ENCODE results near the gene MTCH2.

Gene MTCH2

DNA sequence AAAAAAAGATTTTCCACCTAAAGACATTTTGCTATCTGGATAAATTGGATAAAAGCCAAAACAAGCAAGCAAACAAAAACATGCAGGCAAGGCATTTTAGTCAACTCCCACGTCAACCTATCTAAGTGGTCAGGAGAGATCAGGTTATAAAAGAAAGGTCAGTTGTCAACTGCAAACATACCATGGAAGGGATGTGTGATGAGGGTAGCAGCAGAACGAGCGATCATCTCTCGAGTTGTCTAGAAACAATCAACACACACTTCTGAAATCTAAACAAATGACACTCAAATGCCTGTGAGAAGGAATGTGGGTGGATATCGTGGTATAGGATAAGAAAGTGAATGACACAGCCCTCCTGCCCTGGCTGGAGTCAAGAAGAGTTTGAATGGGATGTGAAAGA, 10.9 kb downstream of the MTCH2 start:
- no peaks in the 10 kb centered on the region for H3K27me3 ChIP-seq (ENCODE audit: control insufficient read depth in 1 of 2, insufficient read depth in 2 of 2, low read length in 2 of 2)
- H3K9me3 ChIP-seq (ENCODE audit: low read length) = no peaks in the 10 kb centered on the region
- no peak overlapping the region for H3K9ac ChIP-seq (ENCODE audit: low read length)
- H3K4me1 ChIP-seq (ENCODE audit: insufficient read depth, low read length) = no peaks in the 10 kb centered on the region
- H3K4me3 ChIP-seq (ENCODE audit: low read depth in 1 of 2, low read length in 2 of 2) = no peak overlapping the region
- peaks cover 61% of the 10 kb centered on the region for H3K36me3 ChIP-seq (ENCODE audit: insufficient read depth, low read length)
- no peak overlapping the region for H3K27ac ChIP-seq (ENCODE audit: low read depth, low read length)

DNA sequence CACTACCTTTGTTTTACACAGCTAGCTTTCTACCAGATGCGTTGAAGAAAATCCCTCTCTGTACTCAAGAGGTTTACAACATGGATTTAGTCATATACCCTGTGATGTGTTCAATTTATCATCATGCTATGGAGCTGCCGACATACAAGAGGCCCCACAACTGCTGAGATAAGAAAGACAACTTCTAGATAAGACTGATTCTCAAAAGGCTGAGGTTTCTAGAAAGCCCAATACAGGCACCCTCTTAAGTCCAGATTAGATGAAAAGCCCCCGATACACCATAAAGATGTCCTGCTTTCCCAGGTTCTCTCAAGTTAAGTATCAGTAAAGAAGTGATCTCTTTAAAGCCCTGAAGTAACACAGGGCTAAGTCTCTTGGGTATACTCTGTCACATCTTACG, 14.3 kb downstream of the MTCH2 start:
- Histone ChIP-seq H3K36me3 (ENCODE audit: insufficient read depth, low read length) (peaks cover 48% of the 10 kb centered on the region), H3K4me1 (ENCODE audit: insufficient read depth, low read length) (no peaks in the 10 kb centered on the region), H3K9me3 (ENCODE audit: low read length) (no peaks in the 10 kb centered on the region), H3K4me3 (ENCODE audit: low read depth in 1 of 2, low read length in 2 of 2) (no peak overlapping the region), H3K27ac (ENCODE audit: low read depth, low read length) (no peak overlapping the region), H3K9ac (ENCODE audit: low read length) (no peak overlapping the region), H3K27me3 (ENCODE audit: control insufficient read depth in 1 of 2, insufficient read depth in 2 of 2, low read length in 2 of 2) (no peaks in the 10 kb centered on the region)

DNA sequence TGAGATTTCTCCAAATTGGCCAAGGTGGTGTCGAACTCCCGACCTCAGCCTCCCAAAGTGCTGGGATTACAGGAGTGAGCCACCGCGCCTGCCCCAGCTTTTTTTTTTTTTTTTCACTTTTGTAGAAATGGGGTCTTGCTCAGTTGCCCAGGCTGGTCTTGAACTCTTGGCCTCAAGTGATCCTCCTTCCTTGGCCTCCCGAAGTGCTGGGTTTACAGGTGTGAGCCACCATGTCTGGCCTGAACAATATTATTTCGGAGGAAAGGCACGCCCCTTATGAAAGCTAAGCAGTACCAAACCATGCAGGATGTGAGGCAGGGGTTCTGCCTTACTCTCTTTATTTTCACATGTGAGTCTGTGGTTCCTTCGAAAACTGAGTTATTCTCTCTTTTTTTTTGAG, 16.1 kb downstream of the MTCH2 start:
- Histone ChIP-seq H3K27me3 (ENCODE audit: control insufficient read depth in 1 of 2, insufficient read depth in 2 of 2, low read length in 2 of 2) (no peaks in the 10 kb centered on the region), H3K4me3 (ENCODE audit: low read depth in 1 of 2, low read length in 2 of 2) (no peak overlapping the region), H3K27ac (ENCODE audit: low read depth, low read length) (no peak overlapping the region), H3K9ac (ENCODE audit: low read length) (no peak overlapping the region), H3K9me3 (ENCODE audit: low read length) (no peaks in the 10 kb centered on the region), H3K36me3 (ENCODE audit: insufficient read depth, low read length) (peaks cover 56% of the 10 kb centered on the region), H3K4me1 (ENCODE audit: insufficient read depth, low read length) (no peaks in the 10 kb centered on the region)

DNA sequence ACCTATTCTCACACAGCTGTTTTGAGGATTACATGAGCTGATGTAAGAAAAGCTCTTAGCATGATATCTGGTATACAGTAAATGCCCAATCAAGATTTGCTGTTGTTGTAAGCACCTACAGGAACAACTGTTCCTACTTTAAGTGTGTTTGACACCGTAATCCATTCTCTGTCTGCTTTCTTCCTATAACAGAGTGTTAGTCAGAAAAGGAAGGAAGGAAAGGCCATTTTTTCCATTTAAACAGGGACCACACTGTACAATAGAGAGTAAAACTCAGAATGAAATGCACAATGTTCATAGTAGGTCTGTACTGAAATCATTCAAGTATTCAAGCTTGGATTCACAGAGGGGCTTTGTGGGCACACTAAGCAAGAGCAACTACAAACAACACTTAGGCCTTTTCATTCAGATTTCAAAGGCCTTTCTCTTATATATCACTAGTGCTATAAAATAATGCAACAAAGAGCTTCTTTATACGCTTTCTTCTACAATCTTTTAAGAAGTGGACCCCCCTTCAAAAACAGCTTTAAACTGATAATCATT, 21.5 kb downstream of the MTCH2 start:
- no peaks in the 10 kb centered on the region for H3K9me3 ChIP-seq (ENCODE audit: low read length)
- no peak overlapping the region for H3K9ac ChIP-seq (ENCODE audit: low read length)
- H3K4me1 ChIP-seq (ENCODE audit: insufficient read depth, low read length) = no peaks in the 10 kb centered on the region
- H3K27ac ChIP-seq (ENCODE audit: low read depth, low read length) = no peak overlapping the region
- no peak overlapping the region for H3K4me3 ChIP-seq (ENCODE audit: low read depth in 1 of 2, low read length in 2 of 2)
- peaks cover 32% of the 10 kb centered on the region for H3K36me3 ChIP-seq (ENCODE audit: insufficient read depth, low read length)
- no peaks in the 10 kb centered on the region for H3K27me3 ChIP-seq (ENCODE audit: control insufficient read depth in 1 of 2, insufficient read depth in 2 of 2, low read length in 2 of 2)

DNA sequence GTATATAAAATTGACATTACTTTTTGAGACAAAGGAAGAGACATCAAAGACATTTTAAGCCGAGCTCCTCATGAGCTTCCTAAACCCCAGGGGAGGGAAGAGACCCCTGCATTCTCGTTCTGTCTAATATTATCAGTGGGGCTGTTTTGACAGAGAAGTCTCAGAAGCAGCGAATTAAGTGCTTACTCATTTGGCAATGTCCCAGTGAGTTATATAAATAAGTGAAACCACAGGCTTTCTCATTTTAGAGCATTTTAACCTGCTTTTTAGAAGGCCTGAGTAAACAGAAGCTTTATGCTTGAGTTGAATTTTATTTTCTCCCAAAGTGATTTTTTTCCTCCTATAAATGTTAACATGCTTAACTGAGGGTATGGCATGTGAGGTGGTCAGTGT, 24.9 kb downstream of the MTCH2 start:
- no peak overlapping the region for H3K9ac ChIP-seq (ENCODE audit: low read length)
- no peaks in the 10 kb centered on the region for H3K27me3 ChIP-seq (ENCODE audit: control insufficient read depth in 1 of 2, insufficient read depth in 2 of 2, low read length in 2 of 2)
- no peaks in the 10 kb centered on the region for H3K9me3 ChIP-seq (ENCODE audit: low read length)
- peaks cover 26% of the 10 kb centered on the region for H3K36me3 ChIP-seq (ENCODE audit: insufficient read depth, low read length)
- no peaks in the 10 kb centered on the region for H3K4me1 ChIP-seq (ENCODE audit: insufficient read depth, low read length)
- no peak overlapping the region for H3K4me3 ChIP-seq (ENCODE audit: low read depth in 1 of 2, low read length in 2 of 2)
- H3K27ac ChIP-seq (ENCODE audit: low read depth, low read length) = no peak overlapping the region

DNA sequence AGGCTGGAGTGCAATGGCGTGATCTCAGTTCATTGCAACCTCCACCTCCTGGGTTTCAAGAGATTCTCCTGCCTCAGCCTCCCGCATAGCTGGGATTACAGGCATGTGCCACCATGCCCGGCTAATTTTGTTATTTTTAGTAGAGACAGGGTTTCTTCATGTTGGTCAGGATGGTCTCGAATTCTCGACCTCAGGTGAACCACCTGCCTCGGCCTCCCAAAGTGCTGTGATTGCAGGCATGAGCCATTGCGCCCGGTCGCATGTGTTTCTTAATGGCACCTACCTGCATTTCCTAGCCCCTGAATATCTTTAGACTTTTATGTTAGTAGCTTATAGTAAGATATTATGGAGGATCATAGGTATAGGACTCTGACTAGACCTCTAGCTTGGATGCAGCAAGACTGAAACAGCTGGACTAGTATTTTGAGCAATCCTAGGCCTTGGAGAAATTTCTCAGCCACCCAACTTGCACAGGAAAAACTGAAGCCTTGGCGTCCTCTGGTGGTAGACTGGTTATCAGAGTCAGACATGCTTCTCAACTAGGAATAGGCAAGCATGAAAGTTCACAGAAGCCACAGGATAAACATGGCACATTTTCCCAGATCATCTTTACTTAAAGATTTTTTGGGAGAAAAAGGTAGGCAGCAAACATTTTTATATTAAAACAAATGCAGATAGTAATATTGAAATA, 25.5 kb downstream of the MTCH2 start:
- Histone ChIP-seq H3K27me3 (ENCODE audit: control insufficient read depth in 1 of 2, insufficient read depth in 2 of 2, low read length in 2 of 2) (no peaks in the 10 kb centered on the region), H3K4me1 (ENCODE audit: insufficient read depth, low read length) (no peaks in the 10 kb centered on the region), H3K9ac (ENCODE audit: low read length) (no peak overlapping the region)

DNA sequence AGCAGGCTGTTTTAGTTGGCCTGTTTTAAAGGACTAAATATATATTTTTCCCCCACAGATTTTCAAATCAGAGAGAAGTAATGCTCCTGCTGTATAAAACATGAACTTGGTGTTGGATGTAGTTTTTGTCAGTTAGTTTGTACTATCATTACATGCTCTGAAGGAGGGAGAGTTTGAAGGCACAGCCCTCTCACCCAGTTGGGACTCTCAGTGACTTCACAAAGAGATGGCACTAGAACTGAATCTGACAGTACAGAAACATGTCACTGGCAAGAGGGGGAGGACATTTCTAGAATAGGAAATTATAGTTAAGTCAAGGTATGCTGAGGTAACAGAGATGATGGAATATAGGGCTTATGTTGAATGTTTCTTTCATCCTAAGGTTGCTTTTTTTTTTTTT, 27.1 kb downstream of the MTCH2 start:
- Histone ChIP-seq H3K9ac (ENCODE audit: low read length) (no peak overlapping the region), H3K4me3 (ENCODE audit: low read depth in 1 of 2, low read length in 2 of 2) (no peak overlapping the region), H3K4me1 (ENCODE audit: insufficient read depth, low read length) (no peaks in the 10 kb centered on the region), H3K27me3 (ENCODE audit: control insufficient read depth in 1 of 2, insufficient read depth in 2 of 2, low read length in 2 of 2) (no peaks in the 10 kb centered on the region), H3K9me3 (ENCODE audit: low read length) (no peaks in the 10 kb centered on the region), H3K27ac (ENCODE audit: low read depth, low read length) (no peak overlapping the region), H3K36me3 (ENCODE audit: insufficient read depth, low read length) (peaks cover 11% of the 10 kb centered on the region)

More for the DNA sequence above, 25.5 kb downstream of the MTCH2 start:
- H3K4me3 ChIP-seq (ENCODE audit: low read depth in 1 of 2, low read length in 2 of 2) = no peak overlapping the region
- H3K27ac ChIP-seq (ENCODE audit: low read depth, low read length) = no peak overlapping the region
- no peaks in the 10 kb centered on the region for H3K9me3 ChIP-seq (ENCODE audit: low read length)
- peaks cover 21% of the 10 kb centered on the region for H3K36me3 ChIP-seq (ENCODE audit: insufficient read depth, low read length)

DNA sequence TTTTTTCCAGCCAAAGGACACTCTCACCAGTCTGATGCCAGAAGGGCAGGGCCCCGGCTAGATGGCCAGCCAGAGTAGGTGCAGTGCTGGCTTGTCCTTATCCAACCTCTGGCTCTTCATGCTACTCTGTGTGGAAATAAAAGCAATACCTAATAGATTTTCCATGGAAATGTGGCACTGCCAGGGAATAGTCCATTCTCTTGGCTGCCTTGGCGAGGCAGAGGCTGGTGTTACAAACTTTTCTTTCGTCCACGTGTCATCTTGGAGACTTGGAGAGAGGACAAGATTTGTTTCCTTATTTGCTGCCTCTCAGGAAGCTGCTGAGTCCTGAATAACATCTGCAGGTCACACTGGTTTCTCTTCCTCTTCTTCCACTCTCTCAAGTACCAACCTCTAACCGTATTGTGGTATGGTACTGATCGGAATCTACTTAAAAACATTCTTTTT, 31.0 kb downstream of the MTCH2 start:
- H3K27ac ChIP-seq (ENCODE audit: low read depth, low read length) = no peak overlapping the region

DNA sequence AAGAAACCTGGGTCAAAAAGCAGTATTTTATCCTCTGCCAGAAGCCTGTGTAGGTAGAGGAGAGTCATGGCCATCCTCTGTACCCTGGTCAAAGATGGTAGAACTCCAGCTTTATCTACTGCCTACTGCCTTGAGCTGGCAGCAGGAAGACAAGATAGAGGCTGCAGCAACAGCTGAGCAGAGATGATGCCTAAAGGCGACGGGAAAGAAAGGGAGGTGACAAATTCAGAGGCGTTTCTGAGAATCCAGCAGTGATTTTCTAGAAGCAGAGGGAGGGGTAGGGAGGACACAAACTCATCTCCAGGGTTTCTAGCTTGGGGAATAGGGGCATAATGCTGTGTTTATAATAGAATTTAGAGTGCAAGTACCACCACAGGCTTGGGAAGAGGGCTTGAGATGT, 32.7 kb downstream of the MTCH2 start:
- Histone ChIP-seq H3K9me3 (ENCODE audit: low read length) (no peaks in the 10 kb centered on the region), H3K4me1 (ENCODE audit: insufficient read depth, low read length) (peaks cover 8% of the 10 kb centered on the region), H3K4me3 (ENCODE audit: low read depth in 1 of 2, low read length in 2 of 2) (no peak overlapping the region), H3K36me3 (ENCODE audit: insufficient read depth, low read length) (peaks cover 7% of the 10 kb centered on the region), H3K27me3 (ENCODE audit: control insufficient read depth in 1 of 2, insufficient read depth in 2 of 2, low read length in 2 of 2) (no peaks in the 10 kb centered on the region), H3K9ac (ENCODE audit: low read length) (no peak overlapping the region), H3K27ac (ENCODE audit: low read depth, low read length) (no peak overlapping the region)

More for the DNA sequence above, 31.0 kb downstream of the MTCH2 start:
- Histone ChIP-seq H3K4me1 (ENCODE audit: insufficient read depth, low read length) (peaks cover 8% of the 10 kb centered on the region), H3K27me3 (ENCODE audit: control insufficient read depth in 1 of 2, insufficient read depth in 2 of 2, low read length in 2 of 2) (no peaks in the 10 kb centered on the region), H3K9ac (ENCODE audit: low read length) (no peak overlapping the region), H3K36me3 (ENCODE audit: insufficient read depth, low read length) (peaks cover 7% of the 10 kb centered on the region), H3K9me3 (ENCODE audit: low read length) (no peaks in the 10 kb centered on the region), H3K4me3 (ENCODE audit: low read depth in 1 of 2, low read length in 2 of 2) (no peak overlapping the region)

DNA sequence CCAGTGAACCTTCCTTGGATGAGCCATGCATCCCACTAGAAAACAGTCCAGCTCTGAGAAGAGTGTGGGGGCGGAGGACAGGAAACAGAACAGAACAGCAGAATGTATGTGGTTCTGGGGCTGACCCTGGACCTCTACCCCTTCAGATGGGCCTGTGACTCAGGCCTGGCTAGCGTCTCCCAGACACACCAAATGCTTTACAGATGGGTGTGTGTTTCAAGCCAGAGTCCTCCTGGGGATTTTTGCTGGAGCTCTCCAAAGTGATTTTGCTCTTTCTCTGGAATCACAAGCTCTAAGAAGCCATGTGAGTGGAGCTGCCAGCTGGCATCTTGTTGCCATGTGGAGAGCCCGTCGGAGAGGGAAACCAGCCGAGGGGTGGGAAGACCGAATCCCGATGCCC, 35.0 kb downstream of the MTCH2 start:
- Histone ChIP-seq H3K9ac (ENCODE audit: low read length) (no peak overlapping the region), H3K9me3 (ENCODE audit: low read length) (no peaks in the 10 kb centered on the region), H3K4me3 (ENCODE audit: low read depth in 1 of 2, low read length in 2 of 2) (no peak overlapping the region), H3K27ac (ENCODE audit: low read depth, low read length) (no peak overlapping the region), H3K36me3 (ENCODE audit: insufficient read depth, low read length) (peaks cover 7% of the 10 kb centered on the region), H3K4me1 (ENCODE audit: insufficient read depth, low read length) (peaks cover 8% of the 10 kb centered on the region), H3K27me3 (ENCODE audit: control insufficient read depth in 1 of 2, insufficient read depth in 2 of 2, low read length in 2 of 2) (no peaks in the 10 kb centered on the region)

DNA sequence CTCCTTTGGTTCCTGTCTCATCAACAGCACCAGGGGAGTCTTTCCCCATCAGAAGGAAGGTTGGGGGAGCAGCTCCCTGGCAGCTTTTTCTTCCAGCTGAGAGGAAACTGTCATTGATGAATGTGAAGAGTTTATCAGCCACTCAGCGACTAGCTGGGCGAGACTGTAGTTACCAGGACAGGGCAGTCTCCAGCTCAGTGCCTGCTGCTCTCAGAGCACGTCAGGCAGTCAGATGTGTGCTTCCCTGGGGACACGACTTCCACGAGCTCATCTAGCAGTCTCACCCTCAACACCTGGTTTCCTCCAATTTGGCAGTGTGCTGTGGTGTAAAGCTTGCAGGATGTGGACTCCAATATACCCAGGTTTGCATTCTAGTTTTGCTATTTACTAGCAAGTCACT, 35.6 kb downstream of the MTCH2 start:
- no peaks in the 10 kb centered on the region for H3K27me3 ChIP-seq (ENCODE audit: control insufficient read depth in 1 of 2, insufficient read depth in 2 of 2, low read length in 2 of 2)
- peaks cover 8% of the 10 kb centered on the region for H3K4me1 ChIP-seq (ENCODE audit: insufficient read depth, low read length)
- no peak overlapping the region for H3K27ac ChIP-seq (ENCODE audit: low read depth, low read length)
- no peak overlapping the region for H3K4me3 ChIP-seq (ENCODE audit: low read depth in 1 of 2, low read length in 2 of 2)
- H3K36me3 ChIP-seq (ENCODE audit: insufficient read depth, low read length) = peaks cover 7% of the 10 kb centered on the region
- no peak overlapping the region for H3K9ac ChIP-seq (ENCODE audit: low read length)
- H3K9me3 ChIP-seq (ENCODE audit: low read length) = no peaks in the 10 kb centered on the region

DNA sequence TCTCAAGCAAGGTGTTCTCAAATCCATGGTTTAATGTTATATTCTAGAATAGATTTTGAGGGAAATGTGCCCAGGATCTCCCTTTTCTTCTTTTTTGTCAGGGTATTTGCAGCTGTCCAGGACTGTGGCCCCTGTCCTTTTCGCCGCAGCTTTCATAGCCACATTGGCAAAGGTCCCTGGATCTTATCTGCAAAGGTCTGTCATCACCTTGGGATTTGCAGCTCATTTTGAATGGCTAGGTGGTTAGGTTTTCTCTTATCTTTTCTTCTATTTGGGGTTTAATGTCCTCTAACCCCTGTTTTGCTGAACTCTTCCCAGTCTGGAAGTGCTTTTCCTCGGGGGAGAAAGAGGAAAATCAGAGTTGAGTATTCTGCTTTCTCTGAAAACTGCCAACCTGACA, 36.4 kb downstream of the MTCH2 start:
- H3K36me3 ChIP-seq (ENCODE audit: insufficient read depth, low read length) = peaks cover 7% of the 10 kb centered on the region
- H3K27me3 ChIP-seq (ENCODE audit: control insufficient read depth in 1 of 2, insufficient read depth in 2 of 2, low read length in 2 of 2) = no peaks in the 10 kb centered on the region
- peaks cover 8% of the 10 kb centered on the region for H3K4me1 ChIP-seq (ENCODE audit: insufficient read depth, low read length)
- H3K9me3 ChIP-seq (ENCODE audit: low read length) = no peaks in the 10 kb centered on the region
- no peak overlapping the region for H3K4me3 ChIP-seq (ENCODE audit: low read depth in 1 of 2, low read length in 2 of 2)
- no peak overlapping the region for H3K9ac ChIP-seq (ENCODE audit: low read length)
- H3K27ac ChIP-seq (ENCODE audit: low read depth, low read length) = no peak overlapping the region

All from muscle layer of colon (tissue), 2 donors.